GM21528 (cell line): ENCODE measurements around the gene MAG.
A peak's percentile ranks its signal among the peaks of the same experiment; 100 is the strongest.

Source experiments
- ATAC-seq: cut with Tn5 transposase; IDR thresholded peaks from one replicate; pipeline ENCODE4 v1.9.1; 2021; ENCODE audit warnings: mild to moderate bottlenecking, moderate library complexity; ENCODE audit not compliant: unreplicated experiment, low FRiP score

Gene MAG

DNA sequence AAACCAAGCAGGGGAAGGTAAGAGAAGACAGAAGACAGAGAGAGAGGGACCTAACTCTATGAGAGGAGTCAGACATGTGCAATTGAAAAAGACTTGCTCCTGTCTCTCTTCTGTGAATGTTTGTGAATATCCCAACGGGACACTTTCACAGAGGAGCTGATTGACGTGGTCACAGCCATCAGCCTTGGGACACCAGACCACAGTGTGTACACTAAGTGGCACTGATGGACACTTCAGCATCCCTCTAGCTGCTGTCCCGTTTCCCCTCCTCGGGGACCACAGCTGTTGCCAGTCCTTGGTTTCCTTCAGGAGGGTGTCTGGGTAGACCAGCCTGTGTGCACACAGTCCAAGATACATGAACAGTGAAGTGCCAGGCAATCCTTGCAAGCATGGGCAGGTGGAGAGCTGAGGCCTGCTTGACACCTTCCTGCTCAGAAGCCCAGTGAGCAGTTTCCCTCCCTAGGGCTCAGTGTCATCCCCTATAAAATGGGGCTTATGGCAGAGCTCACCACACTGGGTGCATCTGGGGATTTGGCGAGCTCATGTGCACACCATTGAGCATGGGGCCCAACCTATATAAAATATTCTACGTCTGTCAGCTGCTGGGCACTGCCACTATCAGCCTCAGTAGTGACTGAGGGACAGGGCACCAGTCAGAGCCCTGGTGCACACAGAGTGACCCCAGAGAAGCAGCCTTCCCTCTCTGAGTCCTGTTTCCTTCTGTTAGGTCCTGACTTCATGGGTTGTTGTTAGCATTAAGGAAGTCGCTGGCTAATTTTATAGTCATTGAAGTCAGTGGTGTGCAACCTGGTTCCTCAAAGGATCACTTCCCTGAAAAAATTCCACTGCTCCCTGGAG lies 27.5 kb upstream of the MAG start:
- no peak for ATAC-seq

DNA sequence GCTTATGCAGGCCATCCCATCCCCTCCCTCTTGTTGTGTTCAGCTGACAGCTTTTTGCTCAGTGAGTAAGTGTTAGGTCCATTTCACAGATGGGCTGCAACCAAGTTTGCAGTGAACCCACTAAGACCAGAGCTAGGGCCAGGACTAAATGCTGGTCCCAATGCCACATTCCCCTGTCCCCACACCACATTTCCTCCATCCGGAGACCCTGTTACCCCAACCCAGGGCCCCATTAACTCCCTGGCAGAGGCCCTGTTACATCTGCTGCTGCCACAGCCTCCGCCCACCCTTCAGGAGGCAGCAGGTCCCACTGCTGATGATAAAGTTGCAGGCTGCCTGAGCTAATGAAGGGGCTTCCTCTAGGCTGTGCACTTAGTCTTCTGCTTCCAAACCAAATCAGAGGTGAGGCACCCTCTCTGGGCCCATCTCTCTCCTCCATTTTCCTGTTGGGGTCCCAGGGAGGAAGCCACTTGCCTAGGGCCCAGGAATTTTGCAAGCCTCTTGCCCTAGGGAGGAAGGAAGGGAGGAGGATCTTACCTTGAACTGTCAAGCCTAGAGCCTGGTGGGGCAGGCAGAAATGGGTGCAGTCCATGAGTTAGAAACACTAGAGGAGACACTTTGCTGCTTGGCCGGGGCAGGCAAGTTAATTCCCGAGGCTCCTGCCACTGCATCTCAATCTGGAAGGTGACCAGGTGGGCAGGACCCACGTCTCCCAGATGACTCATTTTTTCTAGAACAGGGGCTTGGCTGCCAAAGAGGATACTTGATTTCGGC lies 26.6 kb upstream of the MAG start:
- no peak for ATAC-seq

DNA sequence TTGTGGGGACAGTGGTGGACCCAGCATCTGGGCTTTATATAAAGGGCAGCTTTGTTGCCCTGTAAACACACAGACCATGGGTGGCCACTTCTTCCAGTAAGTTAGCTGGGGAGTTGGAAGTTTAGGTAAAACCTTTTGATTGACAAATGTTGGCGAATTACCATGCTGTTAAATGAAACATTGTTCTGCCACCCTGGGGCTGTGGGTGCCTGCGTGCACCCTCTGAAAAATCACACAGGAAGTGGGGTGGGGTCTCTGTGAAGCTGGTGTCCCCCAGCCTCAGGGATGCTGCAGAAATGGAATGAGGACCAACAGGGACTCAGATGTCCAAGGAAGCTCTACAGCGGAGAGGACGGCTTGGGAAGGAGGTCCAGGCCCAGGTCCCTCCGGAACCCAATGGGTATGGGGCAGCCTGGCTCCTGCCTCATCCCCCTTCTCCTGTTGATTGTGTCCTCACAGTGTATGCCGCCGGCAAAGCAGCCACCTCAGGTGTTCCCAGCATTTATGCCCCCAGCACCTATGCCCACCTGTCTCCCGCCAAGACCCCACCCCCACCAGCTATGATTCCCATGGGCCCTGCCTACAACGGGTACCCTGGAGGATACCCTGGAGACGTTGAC lies 26.0 kb upstream of the MAG start:
- no peak for ATAC-seq

DNA sequence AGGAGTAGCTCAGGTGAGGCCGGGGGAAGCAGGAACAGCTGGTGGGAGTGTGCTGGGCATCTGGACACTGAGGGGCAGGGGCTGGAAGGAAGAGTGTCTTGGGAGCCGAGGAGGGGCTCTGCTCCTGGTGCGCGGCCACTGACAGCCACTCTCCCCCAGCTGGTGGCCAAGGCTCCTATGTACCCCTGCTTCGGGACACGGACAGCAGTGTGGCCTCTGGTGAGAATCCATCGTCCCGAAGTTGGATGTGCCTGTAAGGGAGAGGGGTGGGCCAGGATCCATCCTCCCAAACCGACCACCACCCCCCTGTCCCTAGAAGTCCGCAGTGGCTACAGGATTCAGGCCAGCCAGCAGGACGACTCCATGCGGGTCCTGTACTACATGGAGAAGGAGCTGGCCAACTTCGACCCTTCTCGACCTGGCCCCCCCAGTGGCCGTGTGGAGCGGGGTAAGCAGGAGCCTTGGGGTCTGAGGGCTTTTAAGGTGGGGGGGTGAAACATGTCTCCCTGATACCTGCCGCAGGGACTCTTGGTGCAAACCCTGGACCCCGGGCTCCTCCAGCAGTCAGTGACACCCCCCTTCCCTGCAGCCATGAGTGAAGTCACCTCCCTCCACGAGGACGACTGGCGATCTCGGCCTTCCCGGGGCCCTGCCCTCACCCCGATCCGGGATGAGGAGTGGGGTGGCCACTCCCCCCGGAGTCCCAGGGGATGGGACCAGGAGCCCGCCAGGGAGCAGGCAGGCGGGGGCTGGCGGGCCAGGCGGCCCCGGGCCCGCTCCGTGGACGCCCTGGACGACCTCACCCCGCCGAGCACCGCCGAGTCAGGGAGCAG lies 25.2 kb upstream of the MAG start:
- no peak for ATAC-seq

DNA sequence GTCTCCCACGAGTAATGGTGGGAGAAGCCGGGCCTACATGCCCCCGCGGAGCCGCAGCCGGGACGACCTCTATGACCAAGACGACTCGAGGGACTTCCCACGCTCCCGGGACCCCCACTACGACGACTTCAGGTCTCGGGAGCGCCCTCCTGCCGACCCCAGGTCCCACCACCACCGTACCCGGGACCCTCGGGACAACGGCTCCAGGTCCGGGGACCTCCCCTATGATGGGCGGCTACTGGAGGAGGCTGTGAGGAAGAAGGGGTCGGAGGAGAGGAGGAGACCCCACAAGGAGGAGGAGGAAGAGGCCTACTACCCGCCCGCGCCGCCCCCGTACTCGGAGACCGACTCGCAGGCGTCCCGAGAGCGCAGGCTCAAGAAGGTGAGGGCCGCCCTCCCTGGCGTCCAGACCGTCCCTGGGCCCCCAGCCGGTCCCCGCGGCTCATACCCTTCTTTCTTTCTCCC lies 24.6 kb upstream of the MAG start:
- no peak for ATAC-seq

DNA sequence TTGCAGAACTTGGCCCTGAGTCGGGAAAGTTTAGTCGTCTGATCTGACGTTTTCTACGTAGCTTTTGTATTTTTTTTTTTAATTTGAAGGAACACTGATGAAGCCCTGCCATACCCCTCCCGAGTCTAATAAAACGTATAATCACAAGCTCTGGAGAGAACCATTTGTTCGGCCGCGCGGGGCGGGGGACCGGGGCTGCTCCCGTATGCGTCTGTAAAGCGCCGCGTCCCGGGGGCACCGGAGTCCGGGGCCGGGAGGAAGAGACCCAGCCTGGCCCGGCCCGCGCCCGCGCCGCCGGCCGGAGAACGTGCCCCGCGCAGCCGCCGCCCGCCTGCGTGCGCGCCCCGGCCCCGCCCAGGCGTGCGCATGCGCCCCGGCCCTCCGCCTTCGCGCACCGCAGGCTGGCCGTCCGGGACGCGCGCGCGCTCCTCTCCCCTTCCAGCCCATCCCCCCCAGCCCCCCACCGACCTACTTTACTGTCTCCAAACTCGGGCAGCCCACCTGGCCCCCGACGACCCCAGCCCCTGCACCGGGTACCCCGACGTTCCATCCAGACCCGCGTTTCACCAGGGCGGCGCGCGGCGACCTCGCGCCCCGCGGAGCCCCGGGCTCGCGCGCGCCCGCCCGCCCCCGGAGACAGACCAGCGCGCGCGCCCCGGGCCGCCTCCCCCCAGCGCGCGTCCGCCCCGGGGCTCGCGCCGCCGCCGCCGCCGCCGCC lies 24.0 kb upstream of the MAG start:
- peak; percentile 41 for ATAC-seq

DNA sequence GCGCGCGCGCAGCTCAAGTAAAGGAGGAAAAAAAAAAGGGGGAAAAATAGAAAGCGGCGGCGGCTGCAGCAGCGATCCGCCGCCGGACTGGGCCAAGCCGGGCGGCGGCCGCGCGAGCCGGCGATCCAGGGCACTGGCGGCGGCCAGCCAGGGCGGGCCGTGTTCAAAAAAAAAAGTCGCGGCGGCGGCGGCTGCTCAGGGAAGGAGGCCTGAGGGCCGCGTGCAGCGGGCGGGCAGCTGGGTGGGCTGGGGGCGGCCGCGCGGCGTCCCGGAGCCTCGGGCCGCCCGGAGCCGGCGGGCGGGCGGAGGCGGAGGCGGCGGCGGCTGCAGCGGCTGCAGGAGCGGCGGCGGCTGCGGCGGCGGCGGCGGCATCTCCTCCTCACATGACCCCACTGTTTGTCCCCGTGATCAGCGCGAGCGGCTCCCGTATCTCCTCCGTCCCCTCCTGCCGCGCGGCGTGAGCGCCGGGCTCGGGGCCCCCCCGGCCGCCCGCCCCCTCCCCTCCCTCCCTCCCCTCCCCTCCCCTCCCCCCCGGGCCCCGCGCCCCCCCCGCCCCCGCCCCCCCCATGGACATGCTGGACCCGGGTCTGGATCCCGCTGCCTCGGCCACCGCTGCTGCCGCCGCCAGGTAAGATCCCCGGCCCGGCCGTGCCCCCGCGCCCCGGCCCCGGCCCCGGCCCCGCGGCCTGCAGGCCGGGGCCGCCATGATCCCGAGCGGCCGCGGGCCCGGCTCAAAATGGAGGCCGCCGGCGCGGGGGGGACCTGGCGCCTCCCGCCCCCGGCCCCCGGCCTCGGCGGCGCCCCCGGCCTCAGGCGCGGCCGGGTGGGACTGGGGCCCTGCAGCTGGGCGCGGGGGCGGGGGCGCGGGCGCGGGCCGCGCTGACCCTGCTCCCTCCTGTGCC lies 23.2 kb upstream of the MAG start, which contains the start of gene USF2:
USF2 (plus strand) TSS at position 427 of the 902 bp plus-strand sequence; CDS start at position 567, 140 bp downstream.
- ATAC-seq, result peak; percentile 27

DNA sequence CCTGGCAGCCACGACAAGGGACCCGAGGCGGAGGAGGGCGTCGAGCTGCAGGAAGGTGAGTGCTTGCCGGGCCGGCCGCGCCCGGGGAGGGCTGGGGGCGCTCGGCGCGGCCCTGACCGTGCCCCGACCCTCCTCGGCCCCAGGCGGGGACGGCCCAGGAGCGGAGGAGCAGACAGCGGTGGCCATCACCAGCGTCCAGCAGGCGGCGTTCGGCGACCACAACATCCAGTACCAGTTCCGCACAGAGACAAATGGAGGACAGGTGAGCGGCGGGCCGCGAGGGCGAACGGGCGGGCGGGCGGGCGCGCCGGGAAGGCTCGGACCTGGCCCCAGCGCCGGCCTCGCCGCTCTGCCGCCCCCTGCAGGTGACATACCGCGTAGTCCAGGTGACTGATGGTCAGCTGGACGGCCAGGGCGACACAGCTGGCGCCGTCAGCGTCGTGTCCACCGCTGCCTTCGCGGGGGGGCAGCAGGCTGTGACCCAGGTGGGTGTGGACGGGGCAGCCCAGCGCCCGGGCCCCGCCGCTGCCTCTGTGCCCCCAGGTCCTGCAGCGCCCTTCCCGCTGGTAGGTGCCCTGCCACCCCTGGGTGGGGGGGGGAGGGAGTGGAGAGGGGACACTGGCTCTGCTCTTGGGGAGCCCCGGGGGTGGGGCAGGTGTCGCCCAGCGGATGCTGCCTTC lies 22.4 kb upstream of the MAG start:
- ATAC-seq, result peak; percentile 48

DNA sequence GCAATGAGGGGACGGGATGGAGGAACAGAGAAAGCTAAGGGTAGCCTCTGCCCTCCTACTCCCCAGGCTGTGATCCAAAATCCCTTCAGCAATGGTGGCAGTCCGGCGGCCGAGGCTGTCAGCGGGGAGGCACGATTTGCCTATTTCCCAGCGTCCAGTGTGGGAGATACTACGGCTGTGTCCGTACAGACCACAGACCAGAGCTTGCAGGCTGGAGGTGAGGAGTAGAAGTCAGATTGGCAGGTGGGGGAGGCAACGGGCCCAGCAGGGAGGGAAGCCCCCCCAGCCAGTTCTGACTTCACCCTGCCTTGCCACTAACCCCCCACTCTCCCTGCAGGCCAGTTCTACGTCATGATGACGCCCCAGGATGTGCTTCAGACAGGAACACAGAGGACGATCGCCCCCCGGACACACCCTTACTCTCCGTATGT lies 21.6 kb upstream of the MAG start:
- ATAC-seq, result no peak

DNA sequence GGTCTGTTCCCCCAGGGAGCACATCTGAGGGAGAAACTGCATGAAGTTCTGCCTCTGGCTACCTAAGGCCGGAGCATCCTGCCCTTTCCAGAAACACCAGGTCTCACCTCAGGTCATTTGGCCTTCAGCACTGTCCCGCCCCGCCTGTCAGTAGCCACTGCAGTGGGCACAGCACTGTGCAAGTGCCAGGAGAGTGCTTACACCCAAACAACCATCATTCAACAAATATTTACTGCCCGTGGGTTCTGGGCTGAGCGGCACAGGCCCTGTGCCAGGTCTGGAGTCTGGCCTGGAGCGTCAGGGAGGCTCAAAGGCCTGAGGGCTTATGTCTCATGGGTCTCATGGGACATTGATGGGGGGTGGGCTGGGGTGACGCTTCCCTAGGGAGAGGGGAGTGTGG lies 20.4 kb upstream of the MAG start:
- ATAC-seq, result no peak

DNA sequence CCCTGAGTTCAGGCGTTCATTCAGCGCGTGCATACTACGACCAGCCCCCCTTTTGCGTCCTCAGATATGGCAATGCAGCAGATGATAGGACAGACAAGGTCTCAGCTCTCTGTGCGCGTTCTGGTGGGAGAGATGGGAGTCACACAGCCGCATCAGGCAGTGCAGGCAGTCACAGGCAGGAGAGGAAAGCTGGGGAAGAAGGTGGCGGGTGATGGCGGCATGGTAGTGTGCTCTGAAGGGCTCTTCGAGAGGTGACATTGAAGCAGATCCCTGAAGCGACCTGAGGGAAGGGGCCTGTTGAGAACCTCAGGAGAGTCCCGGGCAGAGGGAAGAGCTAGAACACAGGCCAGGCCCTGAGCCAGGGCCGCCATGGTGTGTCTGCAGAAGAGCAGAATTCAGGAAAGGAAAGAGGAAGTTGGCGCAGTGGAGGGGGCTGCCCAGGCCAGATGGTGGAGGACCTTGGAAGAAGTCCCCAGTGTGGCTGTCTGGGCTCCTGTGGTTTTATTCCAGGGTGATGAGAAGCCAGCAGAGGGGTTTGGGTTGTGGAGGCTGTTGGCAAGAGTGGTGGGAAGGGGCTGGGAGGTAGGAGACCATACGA lies 19.7 kb upstream of the MAG start:
- no peak for ATAC-seq

DNA sequence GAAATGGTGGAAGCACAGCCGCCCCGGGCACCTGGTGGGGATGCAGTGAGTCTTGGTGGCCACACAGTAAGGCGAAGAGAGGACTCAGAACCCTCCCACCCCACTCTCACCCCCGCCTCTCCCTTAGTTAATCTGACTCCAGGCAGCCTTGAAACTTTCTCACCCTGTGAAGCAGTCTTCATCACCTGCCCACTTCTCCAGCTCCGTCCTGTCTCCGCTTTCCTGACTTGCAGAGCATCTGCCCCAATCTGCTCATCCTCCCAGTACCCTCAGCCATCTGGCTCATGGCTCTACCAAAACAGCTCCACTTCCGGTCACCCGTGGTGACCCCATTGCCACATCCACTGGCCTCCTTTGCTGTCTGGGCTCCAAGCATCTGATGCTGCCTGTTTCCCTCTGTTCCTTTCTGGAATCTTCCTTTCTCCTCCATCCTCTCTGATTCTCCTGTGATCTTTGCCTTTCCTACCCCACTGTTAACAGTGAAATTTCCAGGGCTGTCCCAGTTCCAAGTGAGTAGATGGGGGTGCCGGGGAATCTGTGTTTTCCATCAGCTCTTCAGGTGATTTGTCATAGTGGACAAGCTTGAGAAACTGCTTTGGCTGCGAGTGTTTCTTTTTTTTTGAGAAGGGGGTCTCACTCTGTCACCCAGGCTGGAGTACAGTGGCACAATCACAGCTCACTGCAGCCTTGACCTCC lies 18.9 kb upstream of the MAG start:
- ATAC-seq, result no peak

DNA sequence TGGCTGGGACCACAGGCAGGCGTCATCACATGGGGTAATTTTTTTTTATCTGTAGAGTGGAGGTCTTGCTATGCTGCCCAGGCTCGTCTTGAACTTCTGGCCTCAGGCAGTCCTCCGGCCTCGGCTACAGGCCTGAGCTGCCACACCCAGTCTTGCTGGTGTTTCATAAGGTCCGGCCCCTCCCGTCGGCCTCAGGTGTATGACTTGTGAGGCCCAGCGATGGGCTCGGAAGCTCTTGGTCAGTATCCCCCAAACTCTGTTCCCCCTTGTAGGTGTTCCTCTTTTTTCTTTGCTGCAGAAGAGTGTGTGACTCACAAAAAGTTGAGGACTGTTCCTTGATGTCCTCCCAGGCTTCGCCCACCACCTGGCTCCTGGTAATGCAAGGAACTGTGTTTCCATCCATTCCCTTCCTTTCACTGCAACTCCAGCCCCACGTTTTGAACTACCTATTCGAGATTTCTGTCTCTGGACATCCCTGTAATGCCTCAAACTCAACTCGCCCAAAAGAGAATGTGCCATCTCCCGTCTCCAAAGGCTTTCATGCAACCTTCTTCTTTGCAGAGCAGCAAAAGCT lies 18.2 kb upstream of the MAG start:
- no peak for ATAC-seq

DNA sequence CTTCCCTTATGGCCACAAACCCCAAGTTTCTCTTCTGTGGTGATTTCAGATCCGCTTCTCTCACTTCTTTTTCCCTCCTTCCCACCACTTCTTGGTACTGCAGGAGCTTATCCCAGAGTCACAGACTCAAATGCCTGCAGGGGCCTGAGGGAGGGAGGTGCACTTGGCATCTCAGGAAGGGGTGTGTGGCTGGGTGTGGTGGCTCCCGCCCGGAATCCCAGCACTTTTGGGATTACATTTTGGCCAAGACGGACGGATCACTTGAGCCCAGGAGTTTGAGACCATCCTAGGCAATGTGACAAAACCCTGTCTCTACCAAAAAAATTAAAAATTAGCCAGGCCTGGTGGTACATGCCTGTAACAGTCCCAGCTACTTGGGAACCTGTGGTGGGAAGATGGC lies 17.6 kb upstream of the MAG start:
- no peak for ATAC-seq

DNA sequence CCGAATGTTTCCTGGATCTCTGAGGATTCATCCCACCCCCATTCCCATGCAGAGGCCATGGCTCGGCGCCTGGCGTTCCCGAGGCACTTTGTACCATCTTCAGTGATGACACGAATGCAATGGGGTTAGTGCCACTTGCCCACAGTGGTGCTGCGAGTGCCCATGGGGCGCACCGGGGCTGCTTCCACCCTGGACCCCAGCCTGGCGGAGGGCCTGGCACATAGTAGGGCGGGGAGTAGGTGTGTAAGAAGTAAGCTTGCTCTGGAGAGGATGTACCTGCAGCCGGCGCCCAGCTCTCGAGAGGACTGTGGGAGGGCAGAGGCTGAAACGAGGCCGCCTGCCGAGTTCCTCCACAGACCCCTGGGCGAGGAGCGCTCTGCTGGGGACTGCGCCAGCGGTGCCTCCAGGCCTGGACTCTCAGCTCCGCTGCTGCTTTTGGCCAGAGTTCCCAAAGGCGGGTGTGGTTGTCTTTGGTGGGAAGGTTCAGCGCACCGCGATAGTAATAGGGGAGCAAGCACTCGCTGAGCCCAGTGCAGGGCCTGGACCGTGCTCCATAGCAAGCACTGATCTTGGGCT lies 15.2 kb upstream of the MAG start:
- ATAC-seq, result no peak

DNA sequence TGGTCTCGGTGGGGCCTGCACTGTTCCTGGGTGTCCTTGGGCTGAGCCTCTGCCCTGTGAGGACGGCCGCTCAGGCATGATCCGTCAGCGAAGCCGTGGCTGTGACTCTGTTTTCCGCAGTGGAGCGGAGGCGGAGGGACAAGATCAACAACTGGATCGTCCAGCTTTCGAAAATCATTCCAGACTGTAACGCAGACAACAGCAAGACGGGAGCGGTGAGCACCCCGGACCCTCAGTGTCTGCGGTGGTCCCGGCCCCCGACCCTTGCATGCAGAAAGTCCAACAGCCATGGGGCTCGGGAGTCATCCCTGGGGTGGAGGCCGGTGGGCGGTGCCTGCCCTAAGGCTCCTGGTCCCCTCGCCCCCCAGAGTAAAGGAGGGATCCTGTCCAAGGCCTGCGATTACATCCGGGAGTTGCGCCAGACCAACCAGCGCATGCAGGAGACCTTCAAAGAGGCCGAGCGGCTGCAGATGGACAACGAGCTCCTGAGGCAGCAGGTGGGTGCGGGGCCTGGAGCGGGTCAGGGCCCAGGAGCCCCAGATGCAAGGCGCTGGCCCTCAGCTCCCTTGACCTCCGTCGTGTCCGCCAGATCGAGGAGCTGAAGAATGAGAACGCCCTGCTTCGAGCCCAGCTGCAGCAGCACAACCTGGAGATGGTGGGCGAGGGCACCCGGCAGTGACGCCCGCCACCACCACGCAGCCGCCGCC lies 13.2 kb upstream of the MAG start:
- ATAC-seq, result no peak
